ENCODE measurements around the gene OGG1. TPM values are rescaled to one million over a fixed set of nuclear protein-coding genes. Genes with fewer than 3 reads are reported as not detected.

The OGG1 gene
- total and polyA plus RNA-seq, 12 donors = 5.2 to 15.1 (median 8.5) TPM

GRCh38 chr3:9781978-9782603 is 32.3 kb downstream of the OGG1 start:
- H3K4me1 ChIP-seq = peaks cover 0 to 63% (median 0%) of the 10 kb centered on the region in 9 donors
- no peaks in the 10 kb centered on the region for H3K9me3 ChIP-seq
- intact Hi-C loops (cut with DNase I) = no loop called here
- H3K27ac ChIP-seq = peak overlapping the region in 1 of 10 donors; percentile 90
- no peak for TF ChIP-seq CTCF (IDR thresholded peaks at IDR 0.05)
- ATAC-seq (no peak), DNase-seq (no peak)
- 75 to 86% methylated on average over 3 of the region's 3 CpGs for whole genome bisulfite sequencing, 2 donors
- H3K36me3 ChIP-seq = peaks cover 0 to 77% (median 34%) of the 10 kb centered on the region in 9 donors
- H3K4me3 ChIP-seq = no peak overlapping the region
- no peaks in the 10 kb centered on the region for H3K27me3 ChIP-seq

- intact Hi-C loops (cut with DNase I) = no loop called here
- H3K27me3 ChIP-seq = no peaks in the 10 kb centered on the region
- H3K4me1 ChIP-seq = peaks cover 0 to 56% (median 0%) of the 10 kb centered on the region in 9 donors
- TF ChIP-seq CTCF (IDR thresholded peaks at IDR 0.05) = peak in 3 of 9 donors; percentile 13 to 28 (median 16)
- no peak for DNase-seq
- no peak for ATAC-seq
- no peaks in the 10 kb centered on the region for H3K9me3 ChIP-seq
- H3K36me3 ChIP-seq = peaks cover 0 to 83% (median 34%) of the 10 kb centered on the region in 9 donors
- 48 to 68% methylated on average over 3 of the region's 3 CpGs for WGBS, 2 donors
- peak overlapping the region in 1 of 10 donors; percentile 90 for H3K27ac ChIP-seq
- H3K4me3 ChIP-seq = no peak overlapping the region
Measured at GRCh38 chr3:9782770-9783169, 33.0 kb downstream of the OGG1 start.

DNA sequence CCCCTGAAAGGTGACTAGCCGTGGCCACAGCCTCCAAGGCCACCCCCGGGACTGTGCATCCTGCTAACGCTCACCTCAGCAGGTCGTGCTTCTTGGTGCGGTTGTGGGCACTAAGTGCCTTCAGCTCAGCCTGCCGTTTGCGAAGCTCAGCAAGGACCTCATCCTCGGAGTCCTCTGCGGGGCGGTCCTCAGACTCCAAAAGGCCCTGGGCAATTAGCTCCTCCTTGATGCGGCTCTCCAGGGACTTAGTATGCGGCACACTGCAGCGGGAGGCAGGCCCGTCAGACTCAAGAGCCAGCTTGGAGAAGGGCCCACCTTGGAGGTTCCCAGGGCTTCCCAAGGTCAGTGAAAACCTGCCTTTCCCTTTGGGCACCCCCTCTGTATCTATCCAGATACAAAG is 34.2 kb downstream of the OGG1 start:
- no peak for TF ChIP-seq CTCF (IDR thresholded peaks at IDR 0.05)
- intact Hi-C loops (cut with DNase I) = no loop called here

DNA sequence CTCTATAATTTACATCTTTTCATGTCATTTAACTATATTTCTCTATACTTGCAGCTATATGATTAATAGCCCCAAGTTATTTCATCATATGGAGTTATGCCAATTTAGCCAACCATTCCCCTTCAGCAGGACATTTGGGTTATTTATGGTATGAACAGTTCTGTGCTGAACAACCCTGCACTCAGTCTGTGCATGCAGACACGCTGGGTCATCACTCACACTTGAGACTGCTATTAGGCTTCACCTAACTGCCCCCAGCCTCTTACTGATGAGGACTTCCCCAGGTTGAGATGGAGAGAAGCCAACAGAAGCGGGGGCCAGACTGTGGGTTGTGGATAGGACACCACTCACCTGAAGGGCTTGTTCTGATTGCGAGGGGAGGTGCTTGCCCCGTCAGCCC is 35.2 kb downstream of the OGG1 start:
- Histone ChIP-seq H3K36me3 (peaks cover 0 to 98% (median 40%) of the 10 kb centered on the region in 9 donors), H3K9me3 (no peaks in the 10 kb centered on the region), H3K4me3 (no peak overlapping the region), H3K27me3 (no peaks in the 10 kb centered on the region), H3K27ac (no peak overlapping the region), H3K4me1 (peaks cover 0 to 34% (median 0%) of the 10 kb centered on the region in 9 donors)
- 94% methylated on average over 4 of the region's 4 CpGs for WGBS, 2 donors
- no peak for ATAC-seq
- TF ChIP-seq CTCF (IDR thresholded peaks at IDR 0.05) = no peak
- intact Hi-C loops (cut with DNase I) = no loop called here
- no peak for DNase-seq

More for the DNA sequence above, 34.2 kb downstream of the OGG1 start:
- H3K9me3 ChIP-seq = no peaks in the 10 kb centered on the region
- no peak for DNase-seq
- peaks cover 0 to 94% (median 36%) of the 10 kb centered on the region in 9 donors for H3K36me3 ChIP-seq
- 89 to 90% methylated on average over 14 of the region's 14 CpGs for WGBS, 2 donors
- no peak overlapping the region for H3K4me3 ChIP-seq
- no peaks in the 10 kb centered on the region for H3K27me3 ChIP-seq
- ATAC-seq = no peak
- H3K27ac ChIP-seq = no peak overlapping the region
- peaks cover 0 to 44% (median 0%) of the 10 kb centered on the region in 9 donors for H3K4me1 ChIP-seq
